Right ventricle myocardium superior (tissue), 1 donor: ENCODE measurements around the gene SLC16A10. TPM values are rescaled to one million over a fixed set of nuclear protein-coding genes. Genes with fewer than 3 reads are reported as not detected.

Experiments
- ATAC-seq: fragments of 200-7000 bp; cut with Tn5 transposase; one replicate; pipeline ENCODE4 v1.9.1; 2020; ENCODE audit warnings: mild to moderate bottlenecking; ENCODE audit not compliant: poor library complexity
- DNase-seq: peaks from one replicate; pipeline ENCODE4 v3.0.0-alpha.2; 2020
- intact Hi-C: fragments of 100-400 bp; cut with DNase I; formaldehyde crosslinking; loops from one replicate; pipeline ENCODE4 v1.11.2; 2022
- total RNA-seq: library from RNA; stranded (reverse); fragmentation: NEBNext Ultra II Directional; extraction: Animal tissue kit (Norgen Biotek cat#: 25700); gene quantifications from one replicate; pipeline ENCODE4 v1.2.1, GENCODE V29; 2021
- donor health status: DM: no; HTN: yes; CAD: no; lungs with severe emphysema.

Gene SLC16A10
- total RNA-seq, 1 donor from 2014 or later = 8.6 TPM

GRCh38 chr6:111266276-111266675 lies 179.0 kb downstream of the SLC16A10 start:
- intact Hi-C loops = no loop called here
- ATAC-seq = no peak

DNA sequence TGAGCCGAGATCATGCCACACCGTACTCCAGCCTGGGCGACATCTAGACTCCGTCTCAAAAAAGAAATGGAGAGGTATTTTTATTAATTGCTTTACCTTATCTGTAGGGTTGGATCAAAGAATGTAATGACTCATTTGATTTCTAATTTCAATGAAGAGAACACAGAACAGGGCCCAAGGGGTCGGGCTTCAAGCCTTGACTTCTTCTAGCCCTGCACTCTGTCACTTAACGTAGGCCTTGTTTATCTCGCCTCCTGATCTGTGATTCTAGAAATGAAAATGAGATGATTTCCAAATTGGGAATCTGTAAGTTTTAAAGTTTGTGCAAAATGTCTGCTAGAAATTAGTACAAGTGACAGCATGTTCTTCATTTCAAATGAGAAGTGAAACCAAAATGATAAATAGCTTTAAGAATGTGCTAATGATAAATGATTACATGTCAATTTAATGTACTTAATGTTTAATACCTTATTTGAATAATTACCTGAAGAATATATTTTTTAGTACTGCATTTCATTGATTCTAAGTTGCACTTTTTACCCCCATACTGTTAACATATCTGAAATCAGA lies 180.5 kb downstream of the SLC16A10 start:
- intact Hi-C loops = no loop called here
- no peak for DNase-seq
- no peak for ATAC-seq

More at GRCh38 chr6:111266276-111266675, 179.0 kb downstream of the SLC16A10 start:
- DNase-seq = no peak

DNA sequence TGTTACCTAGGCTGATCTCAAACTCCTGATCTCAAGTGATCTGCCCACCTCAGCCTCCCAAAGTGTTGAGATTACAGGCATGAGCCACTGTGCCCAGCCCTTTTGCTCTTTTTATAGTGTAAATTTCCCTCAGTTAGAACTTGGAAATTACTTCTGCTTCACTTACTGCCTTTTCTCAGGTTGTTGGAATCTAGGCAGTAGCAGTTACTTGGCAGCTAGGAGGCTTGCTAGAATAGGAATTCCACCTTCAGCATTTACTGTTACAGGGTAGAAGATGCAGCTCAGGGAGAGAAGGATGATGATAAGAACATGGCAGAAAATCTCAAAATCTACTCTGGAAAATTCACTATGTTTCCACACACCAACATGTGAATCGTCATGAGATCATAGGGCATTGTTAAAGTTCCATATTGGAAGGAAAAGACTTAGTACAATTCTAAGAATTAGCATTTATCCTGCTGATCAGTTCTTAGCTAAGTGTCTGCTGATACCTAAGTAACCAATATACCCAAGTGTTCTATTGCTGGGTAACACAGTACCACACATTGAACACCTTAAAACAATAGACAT lies 182.2 kb downstream of the SLC16A10 start:
- intact Hi-C loops = no loop called here
- no peak for ATAC-seq
- DNase-seq = no peak

DNA sequence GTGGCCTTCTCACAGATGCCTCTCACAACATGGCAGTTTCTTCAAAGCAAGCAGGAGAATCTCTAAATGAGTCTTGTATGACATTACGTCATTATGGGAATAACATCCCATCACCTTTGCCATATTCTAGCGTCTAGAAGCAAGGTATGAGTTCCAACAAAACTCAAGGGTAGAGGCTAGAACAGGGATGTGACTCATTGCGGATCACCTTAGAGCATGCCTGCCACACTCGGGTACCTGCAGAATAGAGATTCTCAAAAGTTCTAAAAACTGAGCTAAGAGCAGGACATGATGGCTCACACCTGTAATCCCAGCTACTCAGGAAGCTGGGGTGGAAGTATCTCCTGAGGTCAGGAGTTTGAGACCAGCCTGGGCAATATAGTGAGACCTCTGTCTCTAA lies 182.8 kb downstream of the SLC16A10 start:
- intact Hi-C loops = no loop called here
- ATAC-seq = no peak
- DNase-seq = no peak

DNA sequence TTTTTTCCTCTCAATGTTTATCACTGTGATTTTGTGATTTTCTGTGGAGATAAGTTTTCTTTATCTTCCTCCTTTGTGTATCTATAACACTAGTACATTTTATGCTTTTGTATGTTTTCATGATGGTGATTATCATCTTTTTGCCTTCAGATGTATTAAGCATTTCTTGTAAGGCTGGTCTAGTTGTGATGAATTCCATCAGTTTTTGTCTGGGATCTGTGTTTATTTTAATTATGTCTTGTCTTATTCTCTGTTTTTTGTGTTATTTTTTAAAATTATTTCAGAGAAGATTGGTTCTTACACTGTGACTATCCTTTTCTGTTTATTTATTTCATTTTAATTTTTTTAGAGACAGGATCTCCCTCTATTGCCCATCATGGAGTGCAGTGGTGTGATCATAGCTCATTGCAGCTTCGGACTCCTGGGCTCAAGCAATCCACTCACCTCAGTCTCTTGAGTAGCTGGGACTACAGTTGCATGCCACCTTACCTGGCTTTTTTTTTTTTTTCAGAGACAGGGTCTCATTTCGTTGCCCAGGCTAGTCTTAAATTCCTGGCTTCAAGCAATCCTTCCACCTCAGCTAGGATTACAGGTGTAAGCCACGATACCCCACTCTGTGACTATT lies 187.4 kb downstream of the SLC16A10 start:
- DNase-seq = no peak
- intact Hi-C loops = no loop called here
- no peak for ATAC-seq

- no peak for ATAC-seq
- DNase-seq = no peak
- intact Hi-C loops = no loop called here
These were observed 189.0 kb downstream of the SLC16A10 start for GRCh38 chr6:111276335-111276734.

DNA sequence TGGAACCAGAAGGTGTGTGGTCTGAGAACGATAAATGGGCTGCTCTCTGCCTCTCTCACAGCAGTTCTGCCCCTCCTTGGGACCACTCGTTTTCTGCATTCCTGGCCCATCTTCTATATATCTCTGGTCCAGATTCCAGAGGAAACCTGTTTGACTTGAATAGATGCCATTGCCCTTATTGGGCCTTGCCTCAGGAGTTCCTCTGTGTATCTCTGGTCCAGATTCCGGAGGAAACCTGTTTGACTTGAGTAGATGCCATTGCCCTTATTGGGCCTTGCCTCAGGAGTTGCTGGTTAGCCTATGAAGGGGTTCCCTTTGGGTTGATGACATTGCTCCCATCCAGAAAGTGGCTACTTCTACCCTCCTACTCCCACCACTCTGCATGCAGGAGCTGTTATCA lies 189.4 kb downstream of the SLC16A10 start:
- ATAC-seq (no peak), DNase-seq (no peak)
- intact Hi-C loops = no loop called here

DNA sequence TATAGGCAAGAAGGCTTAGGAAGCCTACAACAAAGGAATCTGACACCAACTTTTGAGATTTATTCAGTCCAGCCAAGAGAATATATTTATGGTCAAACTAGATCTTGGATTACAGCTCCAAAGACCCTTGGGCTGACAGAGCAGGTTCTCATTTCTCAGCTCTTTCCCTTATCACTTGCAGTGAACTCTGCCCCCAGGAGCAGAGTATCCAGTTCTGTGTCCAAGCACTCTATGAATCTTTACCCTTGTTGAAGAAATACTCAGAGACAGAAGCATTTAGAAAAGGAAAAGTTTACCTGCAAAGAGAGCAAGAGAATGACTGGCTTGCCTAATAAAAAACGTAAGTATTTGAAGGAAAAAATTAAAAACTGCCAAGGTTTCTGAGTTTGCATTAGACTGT lies 190.5 kb downstream of the SLC16A10 start:
- intact Hi-C loops = no loop called here
- DNase-seq = no peak
- no peak for ATAC-seq

GRCh38 chr6:111278731-111279130 lies 191.4 kb downstream of the SLC16A10 start:
- intact Hi-C loops = no loop called here
- no peak for ATAC-seq
- DNase-seq = no peak

DNA sequence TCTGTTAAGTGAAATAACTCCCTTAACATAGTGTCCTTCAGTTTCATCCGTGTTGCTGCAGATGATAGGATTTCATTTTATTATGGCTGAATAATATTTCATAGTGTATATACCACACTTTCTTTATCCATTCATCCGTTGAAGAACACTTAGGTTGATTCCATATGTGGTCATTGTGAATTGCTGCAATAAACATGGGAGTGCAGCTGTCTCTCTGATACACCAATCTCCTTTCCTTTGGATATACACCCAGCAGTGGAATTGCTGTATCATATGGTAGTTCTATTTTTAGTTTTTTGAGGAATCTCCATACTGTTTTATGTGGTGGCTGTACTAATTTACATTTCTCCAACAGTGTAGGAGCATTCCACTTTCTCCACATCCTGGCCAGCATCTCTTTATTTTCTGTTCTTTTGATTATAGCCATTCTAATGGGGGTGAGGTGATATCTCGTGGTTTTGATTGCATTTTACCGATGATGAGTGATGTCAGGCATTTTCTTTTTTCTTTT lies 193.2 kb downstream of the SLC16A10 start:
- ATAC-seq = no peak
- no peak for DNase-seq
- intact Hi-C loops = no loop called here

Other genes with a start within 250 kb of the SLC16A10 start
- 67.0 TPM for gene AMD1, start 212.7 kb upstream of the SLC16A10 start, total RNA-seq
- gene GTF3C6, start 128.8 kb upstream of the SLC16A10 start, total RNA-seq = 110 TPM
- 24.9 TPM for gene RPF2, start 105.5 kb upstream of the SLC16A10 start, total RNA-seq